IMR-90 (cell line): ENCODE measurements around the gene METTL22. TPM values are rescaled to one million over a fixed set of nuclear protein-coding genes. Genes with fewer than 3 reads are reported as not detected.

ENCODE experiments used
- ATAC-seq: fragments of 200-7000 bp; cut with Tn5 transposase; 2 replicates; pipeline ENCODE4 v1.9.1; 2020; ENCODE audit warnings: low read depth, mild to moderate bottlenecking, moderate library complexity
- BruUV-seq: library from RNA; stranded (reverse); fragments of 400-500 nt; replicated peaks from 2 replicates; lab custom pipeline; 2021; lab: Mats Ljungman, UMichigan
- CTCF ChIA-PET: fragments of 300-600 bp; formaldehyde crosslinking; extraction: SDS; loops from one replicate; lab custom pipeline; 2021; ENCODE audit warnings: antibody characterized with exemption; lab: Yijun Ruan, JAX
- POLR2A ChIA-PET: fragments of 300-600 bp; sonication (Branson Sonifier 250); formaldehyde crosslinking; loops from one replicate; lab custom pipeline; 2022; ENCODE audit warnings: antibody characterized with exemption; ENCODE audit not compliant: unreplicated experiment; lab: Charles Lee
- DNase-seq: peaks from one replicate; pipeline ENCODE4 v3.0.0; 2013
- H2AFZ ChIP-seq: replicated peaks from 2 replicates; pipeline ENCODE3; 2013; ENCODE audit warnings: low read length, mild to moderate bottlenecking; ENCODE audit not compliant: poor library complexity
- H2AK5ac ChIP-seq: 2 replicates; pipeline ENCODE4 v1.6.1; 2013; ENCODE audit warnings: low read depth, low read length, inconsistent platforms
- H2AK9ac ChIP-seq: replicated peaks from 2 replicates; pipeline ENCODE3; 2013; ENCODE audit warnings: mild to moderate bottlenecking, low read depth, low read length, moderate library complexity; ENCODE audit not compliant: poor library complexity
- H2BK120ac ChIP-seq: 2 replicates; pipeline ENCODE4 v1.6.1; 2013; ENCODE audit warnings: low read depth, low read length, inconsistent platforms
- H2BK15ac ChIP-seq: 3 replicates; pipeline ENCODE4 v1.6.1; 2013; ENCODE audit warnings: low read depth, low read length, inconsistent platforms
- H2BK20ac ChIP-seq: 2 replicates; pipeline ENCODE4 v1.6.1; 2013; ENCODE audit warnings: low read depth, mild to moderate bottlenecking, inconsistent platforms, low read length, moderate library complexity
- H2BK5ac ChIP-seq: 2 replicates; pipeline ENCODE4 v1.6.1; 2013; ENCODE audit warnings: mild to moderate bottlenecking, low read depth, low read length, inconsistent platforms; ENCODE audit not compliant: poor library complexity, severe bottlenecking
- H3K14ac ChIP-seq: replicated peaks from 2 replicates; pipeline ENCODE4 v1.6.1; 2013; ENCODE audit warnings: low read depth, low read length, inconsistent platforms
- H3K18ac ChIP-seq: 2 replicates; pipeline ENCODE4 v1.6.1; 2013; ENCODE audit warnings: low read depth, low read length, control low read depth
- H3K23ac ChIP-seq: 2 replicates; pipeline ENCODE4 v1.6.1; 2013; ENCODE audit warnings: low read depth, low read length, inconsistent platforms
- H3K27ac ChIP-seq: 2 replicates; pipeline ENCODE4 v1.5.1; 2013; ENCODE audit warnings: mild to moderate bottlenecking, control low read depth, low read length; ENCODE audit not compliant: insufficient read depth
- H3K27me3 ChIP-seq: 2 replicates; pipeline ENCODE4 v1.6.1; 2013; ENCODE audit warnings: low read length; ENCODE audit not compliant: control insufficient read depth, insufficient read depth
- H3K36me3 ChIP-seq: 2 replicates; pipeline ENCODE4 v1.6.1; 2013; ENCODE audit warnings: low read length, mixed read lengths; ENCODE audit not compliant: control insufficient read depth, insufficient read depth
- H3K4ac ChIP-seq: 2 replicates; pipeline ENCODE4 v1.6.1; 2013; ENCODE audit warnings: low read depth, low read length, inconsistent platforms
- H3K4me1 ChIP-seq: 2 replicates; pipeline ENCODE4 v1.6.1; 2013; ENCODE audit warnings: low read length, mixed read lengths; ENCODE audit not compliant: control insufficient read depth, insufficient read depth
- H3K4me2 ChIP-seq: 2 replicates; pipeline ENCODE4 v1.6.1; 2013; ENCODE audit warnings: low read depth, mild to moderate bottlenecking, control low read depth, low read length, moderate library complexity
- H3K4me3 ChIP-seq: 2 replicates; pipeline ENCODE4 v1.5.1; 2013; ENCODE audit warnings: low read depth, mild to moderate bottlenecking, control low read depth, low read length, moderate library complexity; ENCODE audit not compliant: insufficient read depth
- H3K56ac ChIP-seq: 2 replicates; pipeline ENCODE4 v1.6.1; 2013; ENCODE audit warnings: low read length, inconsistent platforms; ENCODE audit not compliant: insufficient read depth; ENCODE audit errors: extremely low read depth
- H3K79me1 ChIP-seq, 2 experiments: 2 replicates each; pipeline ENCODE4 v1.6.1; 2013; ENCODE audit warnings: low read length in 2 of 2, inconsistent platforms in 1 of 2, low read depth in 1 of 2
- H3K9ac ChIP-seq: 2 replicates; pipeline ENCODE4 v1.6.1; 2013; ENCODE audit warnings: low read depth, low read length, control low read depth
- H3K9me1 ChIP-seq: 2 replicates; pipeline ENCODE4 v1.6.1; 2013; ENCODE audit warnings: low read length, inconsistent platforms; ENCODE audit not compliant: insufficient read depth
- H3K9me3 ChIP-seq: 2 replicates; pipeline ENCODE4 v1.6.1; 2013; ENCODE audit warnings: low read length; ENCODE audit not compliant: control insufficient read depth, insufficient read depth
- H4K20me1 ChIP-seq: 2 replicates; pipeline ENCODE4 v1.6.1; 2013; ENCODE audit warnings: low read length, inconsistent platforms; ENCODE audit not compliant: insufficient read depth
- H4K5ac ChIP-seq: 2 replicates; pipeline ENCODE4 v1.6.1; 2013; ENCODE audit warnings: mild to moderate bottlenecking, low read depth, low read length, control low read depth
- H4K8ac ChIP-seq, 2 experiments: 2 replicates each; pipeline ENCODE4 v1.6.1; 2013; ENCODE audit warnings: low read depth in 2 of 2, low read length in 2 of 2, control low read depth in 1 of 2, inconsistent platforms in 1 of 2
- H4K91ac ChIP-seq: 2 replicates; pipeline ENCODE4 v1.6.1; 2013; ENCODE audit warnings: low read depth, low read length, inconsistent platforms; ENCODE audit not compliant: insufficient read depth
- BHLHE40 ChIP-seq: fragments of 150-350 bp; IDR thresholded peaks from 2 replicates; pipeline ENCODE4 v1.6.1; 2016; ENCODE audit warnings: mild to moderate bottlenecking, low read depth, low read length
- MAFK ChIP-seq: IDR thresholded peaks from 2 replicates; pipeline ENCODE4 v1.6.1; 2012; ENCODE audit warnings: low read depth, low read length, improper control_type of control experiment
- MAZ ChIP-seq: IDR thresholded peaks from 2 replicates; pipeline ENCODE4 v1.6.1; 2012; ENCODE audit warnings: low read depth, mild to moderate bottlenecking, low read length, improper control_type of control experiment, moderate library complexity, borderline replicate concordance
- RAD21 ChIP-seq: IDR thresholded peaks from 2 replicates; pipeline ENCODE4 v1.6.1; 2012; ENCODE audit warnings: low read length, improper control_type of control experiment
- RFX5 ChIP-seq: IDR thresholded peaks from 2 replicates; pipeline ENCODE4 v1.8.0; 2012; ENCODE audit warnings: low read depth, mild to moderate bottlenecking, low read length, moderate library complexity
- USF2 ChIP-seq: fragments of 150-350 bp; IDR thresholded peaks from 2 replicates; pipeline ENCODE4 v1.6.1; 2017; ENCODE audit warnings: mild to moderate bottlenecking, antibody characterized with exemption, low read length, low read depth
- WGBS, 2 experiments: methylation state at CpG; one replicate each; pipeline versions ENCODE4 v1.1.5 to v1.1.7; 2013; ENCODE audit warnings: missing lambda C conversion rate in 2 of 2; ENCODE audit not compliant: insufficient read length in 1 of 2; ENCODE audit errors: extremely low coverage in 2 of 2; 5-methylcytosine and 5-hydroxymethylcytosine counted together
- dilution Hi-C: fragments of 300-500 bp; cut with HindIII; formaldehyde crosslinking; loops from one replicate; pipeline ENCODE4 v1.14.3; 2018; ENCODE audit warnings: low sequenced_read_pairs; ENCODE audit not compliant: unreplicated experiment
- in situ Hi-C: fragments of 300-500 bp; cut with MboI; formaldehyde crosslinking; loops from 3 replicates; pipeline ENCODE4 v1.14.3; 2019; ENCODE audit warnings: low sequenced_read_pairs, inconsistent platforms, mixed read lengths
- intact Hi-C: fragments of 100-400 bp; cut with micrococcal nuclease; formaldehyde crosslinking; loops from 2 replicates; pipeline ENCODE4 v1.10.0; 2022
- polyA plus RNA-seq, 3 experiments: library from polyadenylated mRNA; depleted of rRNA; stranded (reverse); fragments of >200 nt; gene quantifications; 2 replicates each; pipeline ENCODE4 v1.2.3, GENCODE V29; 2012; ENCODE audit warnings: low replicate concordance in 1 of 3
- total RNA-seq: library from RNA; depleted of rRNA; stranded (reverse); fragments of >200 nt; gene quantifications from 2 replicates; pipeline ENCODE4 v1.2.3, GENCODE V29; 2012
- TF ChIP-seq, protein P1 (sequence below): conservative IDR thresholded peaks from 2 replicates; pipeline ENCODE4 v1.5.1; 2012; ENCODE audit warnings: mild to moderate bottlenecking, low read depth, low read length, improper control_type of control experiment

The METTL22 gene
- total and polyA plus RNA-seq, 2 of the 4 experiments (the other 2 are of a cell fraction) = 27.2 to 51.2 TPM

DNA sequence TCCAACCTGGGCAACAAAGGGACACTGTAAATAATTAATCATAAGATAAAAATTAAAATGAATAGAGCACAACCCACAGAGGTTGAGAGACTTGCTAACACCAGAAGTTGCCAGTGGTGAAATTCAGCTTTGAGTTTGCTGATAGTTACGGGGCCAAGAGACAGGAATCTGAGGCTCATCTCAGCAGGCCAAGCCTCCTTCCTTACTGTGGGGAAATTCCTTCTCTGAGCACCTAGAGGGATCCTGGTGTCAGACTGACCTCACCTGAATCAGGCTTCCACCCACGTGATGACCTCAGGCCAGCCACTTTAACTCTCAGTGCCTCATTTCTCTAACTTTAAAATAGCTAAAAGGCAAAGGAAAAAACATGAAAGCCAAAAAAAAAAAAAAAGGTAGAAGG is 57.7 kb downstream of the METTL22 start:
- Histone ChIP-seq H4K5ac (no peak overlapping the region), H3K36me3 (no peaks in the 10 kb centered on the region), H4K91ac (no peak overlapping the region), H3K9me3 (peaks cover 2% of the 10 kb centered on the region; the same call in 1 of the 2 replicates), H3K9me1 (no peaks in the 10 kb centered on the region; the same call in 1 of the 2 replicates), H2BK5ac (no peak overlapping the region), H4K20me1 (no peaks in the 10 kb centered on the region), H3K14ac (no peak overlapping the region), H3K27ac (no peak overlapping the region), H2AK9ac (no peak overlapping the region), H3K4me3 (no peak overlapping the region), H2BK20ac (no peak overlapping the region), H3K4ac (no peak overlapping the region), H3K4me2 (no peak overlapping the region), H3K18ac (no peak overlapping the region), H2AFZ (no peak overlapping the region), H3K4me1 (peaks cover 5% of the 10 kb centered on the region), H3K56ac (no peak overlapping the region), H4K8ac (no peak overlapping the region), H3K23ac (no peak overlapping the region), H2BK120ac (no peak overlapping the region), H3K79me1 (no peaks in the 10 kb centered on the region), H2BK15ac (no peak overlapping the region), H2AK5ac (no peak overlapping the region), H3K9ac (no peak overlapping the region), H3K27me3 (no peaks in the 10 kb centered on the region)
- intact Hi-C loops = no loop called here
- CTCF ChIA-PET = no interaction called here
- no TSS peak for BruUV-seq
- no peak for ATAC-seq
- in situ Hi-C loops = no loop called here
- TF ChIP-seq RAD21 = no peak
- TF ChIP-seq MAZ = no peak
- no peak for TF ChIP-seq MAFK
- TF ChIP-seq USF2 = no peak
- TF ChIP-seq RFX5 = no peak
- TF ChIP-seq, protein P1, sequence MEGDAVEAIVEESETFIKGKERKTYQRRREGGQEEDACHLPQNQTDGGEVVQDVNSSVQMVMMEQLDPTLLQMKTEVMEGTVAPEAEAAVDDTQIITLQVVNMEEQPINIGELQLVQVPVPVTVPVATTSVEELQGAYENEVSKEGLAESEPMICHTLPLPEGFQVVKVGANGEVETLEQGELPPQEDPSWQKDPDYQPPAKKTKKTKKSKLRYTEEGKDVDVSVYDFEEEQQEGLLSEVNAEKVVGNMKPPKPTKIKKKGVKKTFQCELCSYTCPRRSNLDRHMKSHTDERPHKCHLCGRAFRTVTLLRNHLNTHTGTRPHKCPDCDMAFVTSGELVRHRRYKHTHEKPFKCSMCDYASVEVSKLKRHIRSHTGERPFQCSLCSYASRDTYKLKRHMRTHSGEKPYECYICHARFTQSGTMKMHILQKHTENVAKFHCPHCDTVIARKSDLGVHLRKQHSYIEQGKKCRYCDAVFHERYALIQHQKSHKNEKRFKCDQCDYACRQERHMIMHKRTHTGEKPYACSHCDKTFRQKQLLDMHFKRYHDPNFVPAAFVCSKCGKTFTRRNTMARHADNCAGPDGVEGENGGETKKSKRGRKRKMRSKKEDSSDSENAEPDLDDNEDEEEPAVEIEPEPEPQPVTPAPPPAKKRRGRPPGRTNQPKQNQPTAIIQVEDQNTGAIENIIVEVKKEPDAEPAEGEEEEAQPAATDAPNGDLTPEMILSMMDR = no peak
- TF ChIP-seq BHLHE40 = no peak
- POLR2A ChIA-PET = no interaction called here
- WGBS, 2 experiments = no CpG with 5 or more reads among the region's 2 CpGs
- dilution Hi-C loops = no loop called here
- DNase-seq = no peak
